GM19240 (cell line): ENCODE measurements around the gene PHB1.
"Not testable (repeated sequence)": the region's sequence is repeated elsewhere in the genome, so short reads cannot be mapped to it uniquely, and the experiment has no call there.

ENCODE experiments used
- DNase-seq: peaks from one replicate; pipeline ENCODE4 v3.0.0; 2011; ENCODE audit warnings: low spot score; ENCODE audit not compliant: insufficient read length

PHB1 gene

GRCh38 chr17:49439673-49440571 lies 25.2 kb upstream of the PHB1 start:
- DNase-seq = no peak

- DNase-seq = no peak
Measured at GRCh38 chr17:49439305-49439672, 24.6 kb upstream of the PHB1 start.

GRCh38 chr17:49438436-49439278 lies 24.0 kb upstream of the PHB1 start:
- no peak for DNase-seq

- DNase-seq = no peak
Measured at GRCh38 chr17:49437696-49438435, 23.2 kb upstream of the PHB1 start.

- DNase-seq = no peak
Measured at GRCh38 chr17:49436174-49436573, 21.5 kb upstream of the PHB1 start.

GRCh38 chr17:49435671-49436029 lies 21.0 kb upstream of the PHB1 start:
- no peak for DNase-seq

- peak; percentile 75 for DNase-seq
Measured at GRCh38 chr17:49434821-49435670, 20.4 kb upstream of the PHB1 start.

- no peak for DNase-seq
Measured at GRCh38 chr17:49433000-49433694, 18.5 kb upstream of the PHB1 start.

GRCh38 chr17:49431743-49432142 lies 17.1 kb upstream of the PHB1 start:
- DNase-seq = no peak

GRCh38 chr17:49425004-49425286 lies 10.3 kb upstream of the PHB1 start:
- no peak for DNase-seq

- DNase-seq = not testable (repeated sequence)
Measured at GRCh38 chr17:49424276-49425003, 9.8 kb upstream of the PHB1 start.

GRCh38 chr17:49422714-49423113 lies 8.0 kb upstream of the PHB1 start:
- no peak for DNase-seq

GRCh38 chr17:49419761-49420160 lies 5.1 kb upstream of the PHB1 start:
- not testable (repeated sequence) for DNase-seq

GRCh38 chr17:49418754-49419740 lies 4.4 kb upstream of the PHB1 start:
- DNase-seq = not testable (repeated sequence)

GRCh38 chr17:49414271-49414621 lies 436 bp downstream of the PHB1 start:
- no peak for DNase-seq

- no peak for DNase-seq
Measured at GRCh38 chr17:49409066-49409465, 5.6 kb downstream of the PHB1 start.

GRCh38 chr17:49407981-49408501 lies 6.6 kb downstream of the PHB1 start:
- peak; percentile 78 for DNase-seq

- DNase-seq = no peak
Measured at GRCh38 chr17:49407086-49407485, 7.6 kb downstream of the PHB1 start.
